GM18505 (cell line): ENCODE data around the gene VPS16.

ENCODE experiments used
- ATAC-seq: cut with Tn5 transposase; IDR thresholded peaks from one replicate; pipeline ENCODE4 v1.9.1; 2021; ENCODE audit not compliant: unreplicated experiment
- POLR2A ChIP-seq: IDR thresholded peaks from 4 replicates; pipeline ENCODE4 v1.6.1; 2011; ENCODE audit warnings: borderline replicate concordance; ENCODE audit not compliant: insufficient read depth, insufficient read length; ENCODE audit errors: extremely low read depth

Gene VPS16

DNA sequence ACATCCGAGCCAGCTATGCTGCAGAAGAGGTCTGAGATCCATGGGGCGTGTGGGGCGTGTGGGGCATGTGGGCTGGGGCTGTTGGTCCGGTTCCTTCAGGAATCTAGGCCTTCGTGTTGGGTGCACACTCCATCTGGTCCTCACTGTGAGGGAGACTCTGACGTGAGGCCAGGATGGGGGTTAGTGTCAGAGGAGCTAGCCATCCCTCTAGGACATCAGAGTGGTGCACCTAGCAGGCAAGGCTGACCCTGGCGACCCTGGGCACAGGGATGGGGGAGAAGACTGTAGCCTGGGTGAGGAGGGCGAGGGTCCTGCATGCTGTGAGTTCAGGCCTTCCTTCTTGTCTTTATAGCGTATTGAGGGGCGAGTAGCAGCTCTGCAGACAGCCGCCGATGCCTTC is 24.1 kb downstream of the VPS16 start:
- ATAC-seq = no peak
- TF ChIP-seq POLR2A = no peak

DNA sequence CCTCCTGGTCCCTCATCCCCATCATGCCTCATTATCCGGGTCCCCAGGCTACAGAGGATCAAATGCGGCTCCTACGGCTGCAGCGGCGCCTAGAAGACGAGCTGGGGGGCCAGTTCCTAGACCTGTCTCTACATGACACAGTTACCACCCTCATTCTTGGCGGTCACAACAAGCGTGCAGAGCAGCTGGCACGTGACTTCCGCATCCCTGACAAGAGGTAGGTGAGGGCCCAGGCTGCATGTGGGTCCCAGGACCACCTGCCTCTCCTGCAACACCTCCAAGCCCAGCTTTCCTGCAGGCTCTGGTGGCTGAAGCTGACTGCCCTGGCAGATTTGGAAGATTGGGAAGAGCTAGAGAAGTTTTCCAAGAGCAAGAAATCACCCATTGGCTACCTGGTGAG is 24.6 kb downstream of the VPS16 start:
- no peak for TF ChIP-seq POLR2A
- ATAC-seq = no peak

DNA sequence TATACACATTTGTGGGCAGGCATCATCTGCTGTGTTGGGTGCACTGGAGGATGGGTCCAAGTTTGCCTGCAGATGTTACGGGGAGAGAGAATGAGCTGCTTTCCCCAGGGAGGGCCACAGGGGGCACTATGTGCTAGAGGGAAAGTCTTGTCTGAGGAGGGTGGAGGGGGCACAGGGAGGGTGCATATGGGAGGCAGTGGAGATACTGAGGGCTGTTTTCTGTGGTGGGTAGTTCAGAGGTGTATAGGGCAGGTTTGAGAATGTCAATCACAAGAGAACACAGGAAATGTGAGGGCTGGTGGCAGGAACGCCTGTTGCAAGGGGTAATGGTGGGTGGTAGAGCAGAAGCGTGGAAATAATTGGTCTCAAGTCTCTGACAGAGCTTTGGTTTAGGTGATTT is 25.1 kb downstream of the VPS16 start:
- no peak for ATAC-seq
- no peak for TF ChIP-seq POLR2A

DNA sequence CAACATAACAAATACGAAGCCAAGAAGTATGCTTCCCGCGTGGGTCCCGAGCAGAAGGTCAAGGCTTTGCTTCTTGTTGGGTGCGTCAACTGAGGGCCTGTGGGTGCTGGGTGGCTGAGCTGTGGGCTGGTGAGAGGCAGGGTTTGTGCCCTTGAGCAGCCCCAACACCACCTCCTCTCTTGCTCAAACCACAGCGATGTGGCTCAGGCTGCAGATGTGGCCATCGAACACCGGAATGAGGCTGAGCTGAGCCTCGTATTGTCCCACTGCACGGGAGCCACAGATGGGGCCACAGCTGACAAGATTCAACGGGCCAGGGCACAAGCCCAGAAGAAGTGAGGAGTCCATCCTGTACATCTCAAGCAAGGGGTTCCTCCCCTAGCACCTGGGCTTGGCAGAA is 25.7 kb downstream of the VPS16 start:
- no peak for TF ChIP-seq POLR2A
- ATAC-seq = no peak

DNA sequence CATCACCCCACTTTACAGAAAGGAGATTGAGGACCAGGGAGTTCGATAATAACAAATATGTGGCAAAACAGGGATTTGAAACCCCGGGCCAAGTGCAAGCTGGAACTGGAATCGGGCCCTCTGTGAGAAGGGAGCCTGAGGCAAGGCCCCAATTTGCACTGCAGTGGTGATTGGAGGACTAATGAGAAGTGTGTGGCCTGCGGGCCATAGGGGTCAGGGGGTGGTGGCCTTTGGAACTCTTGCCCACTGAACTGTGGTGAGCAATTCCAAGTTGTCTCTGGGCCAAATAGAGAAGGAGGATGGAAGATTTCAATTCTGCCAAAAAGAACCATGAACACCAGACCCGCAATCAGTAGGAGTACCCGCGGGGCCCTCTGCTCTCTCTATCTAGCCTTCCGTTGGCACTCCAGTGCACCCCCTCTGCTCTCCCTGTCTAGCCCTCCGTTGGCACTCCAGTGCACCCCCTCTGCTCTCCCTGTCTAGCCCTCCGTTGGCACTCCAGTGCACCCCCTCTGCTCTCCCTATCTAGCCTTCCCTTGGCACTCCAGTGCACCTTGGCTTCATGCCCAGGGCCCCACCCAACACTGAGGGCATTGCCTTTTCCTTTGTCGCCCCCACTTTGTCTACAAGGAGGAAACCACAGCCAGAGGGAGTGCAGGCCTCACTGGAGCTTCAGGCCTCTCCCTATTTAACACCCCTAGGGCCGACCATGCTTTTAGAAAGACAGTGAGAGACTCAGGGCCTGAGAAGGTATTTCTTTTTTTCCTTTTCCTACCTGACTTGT is 26.7 kb downstream of the VPS16 start:
- no peak for TF ChIP-seq POLR2A
- ATAC-seq = no peak

DNA sequence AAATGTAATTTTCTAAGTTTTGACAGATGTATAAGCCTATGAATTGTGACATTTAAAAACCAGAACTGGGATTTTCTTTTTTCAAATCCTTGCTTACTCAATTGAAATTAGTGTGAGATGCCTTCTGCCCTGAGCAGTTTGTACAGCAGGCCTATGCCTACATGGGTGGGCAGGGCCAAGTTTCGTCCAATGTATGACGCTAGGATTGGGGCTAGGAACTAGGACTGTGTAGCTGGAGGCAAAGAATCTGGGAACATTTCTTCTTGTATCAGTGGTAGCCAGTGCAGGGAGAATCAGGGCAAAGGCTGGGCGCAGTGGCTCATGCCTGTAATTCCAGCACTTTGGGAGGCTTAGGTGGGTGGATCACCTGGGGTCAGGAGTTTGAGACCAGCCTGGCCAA is 28.8 kb downstream of the VPS16 start:
- no peak for TF ChIP-seq POLR2A
- ATAC-seq = no peak

DNA sequence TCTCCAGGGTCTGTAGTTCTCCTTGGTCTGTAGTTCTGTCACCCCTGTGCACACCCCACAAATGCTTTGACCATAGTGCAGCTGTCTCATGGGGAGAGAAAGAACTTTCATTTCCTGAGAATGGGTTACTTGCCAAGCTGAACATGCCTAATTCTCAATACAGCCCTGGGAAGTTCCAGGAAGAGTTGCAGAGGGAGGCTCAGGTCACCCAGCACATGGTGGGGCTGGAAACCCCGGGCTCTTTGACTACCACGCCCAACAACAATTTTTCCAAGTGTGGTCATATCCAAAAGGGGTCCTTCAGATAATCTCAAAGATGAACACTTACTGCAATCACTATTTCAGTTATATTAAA is 30.5 kb downstream of the VPS16 start:
- no peak for ATAC-seq
- no peak for TF ChIP-seq POLR2A

DNA sequence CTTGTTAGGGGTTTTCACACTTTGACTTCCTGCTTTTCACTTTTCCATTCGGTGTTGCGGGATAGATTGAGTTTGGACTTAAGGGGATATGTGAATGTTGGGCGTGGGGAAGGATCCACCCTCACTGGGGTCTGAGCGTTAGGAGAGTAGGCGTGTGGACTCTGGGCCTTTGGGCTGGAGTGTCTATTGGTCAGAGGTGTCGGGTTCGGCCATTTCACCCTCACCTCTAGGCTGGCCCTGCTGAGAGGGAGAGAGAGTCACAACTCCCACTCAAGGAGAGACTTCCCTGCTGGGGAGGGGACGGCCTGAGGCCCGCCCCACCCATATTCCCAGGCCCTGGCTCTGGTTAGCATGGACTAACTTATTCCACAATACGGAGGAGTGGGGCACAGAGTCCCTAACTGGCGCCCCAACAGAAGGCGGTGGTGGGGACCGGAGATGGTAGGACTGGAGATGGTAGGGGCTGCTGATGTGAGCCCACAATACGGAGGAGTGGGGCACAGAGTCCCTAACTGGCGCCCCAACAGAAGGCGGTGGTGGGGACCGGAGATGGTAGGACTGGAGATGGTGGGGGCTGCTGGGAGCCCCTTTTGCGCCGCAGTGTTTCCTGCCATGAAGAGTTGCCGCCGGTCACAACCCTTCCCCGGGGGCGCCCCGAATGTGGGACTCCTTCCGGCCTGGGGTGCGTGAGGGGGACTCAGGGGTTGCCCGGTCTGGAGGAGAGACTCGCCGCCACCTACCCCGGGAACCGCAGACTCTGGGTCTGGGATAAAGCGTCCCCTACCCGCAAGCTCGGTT is 31.3 kb downstream of the VPS16 start:
- ATAC-seq = no peak
- TF ChIP-seq POLR2A = no peak

DNA sequence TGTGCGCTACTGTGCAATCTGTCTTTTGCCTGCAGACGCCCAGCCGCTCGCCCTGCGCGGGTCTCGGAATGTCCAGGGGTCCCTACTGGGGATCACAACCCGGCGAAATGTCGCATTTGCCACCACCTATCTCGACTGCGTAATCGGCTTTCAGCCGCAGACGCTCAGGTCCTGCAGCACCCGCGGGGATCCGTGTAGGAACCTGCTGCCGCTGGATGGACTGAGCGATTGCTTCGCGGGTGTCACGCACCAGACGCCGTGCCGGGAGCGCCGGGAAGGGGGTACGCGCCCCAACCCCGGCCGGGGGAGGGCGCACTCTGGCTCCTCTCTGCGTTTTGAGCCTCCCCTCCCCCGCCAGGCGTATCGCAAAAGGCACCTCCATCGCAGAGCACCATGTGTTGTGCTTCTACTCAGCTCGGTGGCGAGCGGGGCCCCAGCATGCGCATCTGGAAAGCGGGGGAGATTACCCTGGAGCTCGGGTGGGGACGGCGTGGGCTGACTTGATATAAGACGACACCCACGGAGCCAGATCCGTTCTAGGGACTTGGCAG is 32.0 kb downstream of the VPS16 start:
- TF ChIP-seq POLR2A = peak; percentile 8
- ATAC-seq = peak; percentile 27

DNA sequence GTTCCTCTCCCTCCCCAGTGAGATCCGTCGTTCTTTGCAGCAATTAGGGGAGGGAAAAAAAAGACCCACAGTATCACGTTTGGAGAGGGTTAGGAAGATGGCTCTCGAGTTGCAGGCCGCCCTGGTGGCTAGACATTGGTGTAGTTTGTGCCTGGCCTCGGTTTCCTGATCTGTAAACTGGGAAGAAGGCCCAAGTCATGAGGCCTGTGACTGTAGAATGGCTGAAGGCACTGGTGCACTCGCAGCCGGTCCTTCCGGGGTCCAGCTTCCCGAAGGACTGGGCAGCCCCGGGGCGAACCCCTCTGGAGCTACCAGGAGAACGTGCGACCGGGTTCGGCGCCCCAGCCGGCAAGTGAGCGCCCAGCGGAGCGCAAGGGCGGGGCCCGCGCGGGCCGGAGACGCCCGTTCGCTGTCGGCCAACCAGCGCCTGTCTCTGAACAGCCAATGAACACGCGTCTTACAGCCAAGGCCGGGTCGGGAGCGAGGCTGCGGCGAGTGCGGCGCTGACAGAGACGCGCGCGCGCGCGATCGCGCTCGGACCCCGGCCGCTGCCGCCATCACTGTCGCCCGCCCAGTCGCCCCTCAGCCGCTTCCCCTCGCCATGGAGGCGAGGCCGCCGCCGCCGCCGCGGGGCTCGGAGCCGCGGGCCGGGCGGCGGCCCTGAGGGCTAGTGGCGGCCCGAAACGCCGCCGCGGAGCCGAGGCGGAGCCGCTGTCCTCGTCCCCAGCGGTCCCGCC is 32.6 kb downstream of the VPS16 start, which contains the start of gene PTPRA:
Gene PTPRA (plus strand): TSS at position 472 of the 737 bp plus-strand sequence. CDS start 90,797 bp downstream, outside the sequence.
- ATAC-seq = peak; percentile 91
- peak; percentile 97 for TF ChIP-seq POLR2A

DNA sequence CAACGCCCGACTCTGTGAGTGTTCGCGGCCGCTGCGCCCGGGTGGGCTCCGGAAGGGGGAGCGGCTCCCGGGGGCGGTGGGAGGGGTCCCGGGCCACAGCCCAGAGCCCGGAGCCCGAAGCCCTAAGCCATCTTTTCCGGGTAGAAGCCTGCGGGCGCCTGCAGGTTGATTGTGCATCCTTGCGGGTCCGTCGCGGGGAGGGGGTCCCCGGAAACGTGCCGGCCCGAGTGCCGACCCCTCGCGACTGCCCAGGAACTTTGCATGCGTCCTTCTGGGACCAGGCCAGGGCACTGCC is 33.1 kb downstream of the VPS16 start:
- no peak for TF ChIP-seq POLR2A
- no peak for ATAC-seq

DNA sequence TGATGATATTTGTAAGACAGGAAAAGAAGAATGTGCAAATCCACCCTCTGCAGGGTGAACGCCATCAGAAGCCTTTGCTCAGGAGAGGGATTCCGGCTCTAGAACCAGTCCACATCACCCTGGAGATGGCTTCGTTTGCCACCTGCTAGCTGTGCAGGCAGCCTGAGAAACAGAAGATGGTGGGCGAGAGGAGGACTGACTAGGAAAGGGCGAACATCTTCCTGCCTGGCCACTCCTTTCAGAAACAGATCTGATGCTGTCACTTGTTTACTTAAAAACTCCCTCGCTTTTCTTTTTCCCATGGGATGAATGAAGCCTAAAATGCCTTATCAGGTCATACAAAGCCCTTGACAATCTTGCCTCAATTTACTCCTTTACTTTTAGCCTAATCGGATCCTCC is 33.9 kb downstream of the VPS16 start:
- no peak for ATAC-seq
- no peak for TF ChIP-seq POLR2A

DNA sequence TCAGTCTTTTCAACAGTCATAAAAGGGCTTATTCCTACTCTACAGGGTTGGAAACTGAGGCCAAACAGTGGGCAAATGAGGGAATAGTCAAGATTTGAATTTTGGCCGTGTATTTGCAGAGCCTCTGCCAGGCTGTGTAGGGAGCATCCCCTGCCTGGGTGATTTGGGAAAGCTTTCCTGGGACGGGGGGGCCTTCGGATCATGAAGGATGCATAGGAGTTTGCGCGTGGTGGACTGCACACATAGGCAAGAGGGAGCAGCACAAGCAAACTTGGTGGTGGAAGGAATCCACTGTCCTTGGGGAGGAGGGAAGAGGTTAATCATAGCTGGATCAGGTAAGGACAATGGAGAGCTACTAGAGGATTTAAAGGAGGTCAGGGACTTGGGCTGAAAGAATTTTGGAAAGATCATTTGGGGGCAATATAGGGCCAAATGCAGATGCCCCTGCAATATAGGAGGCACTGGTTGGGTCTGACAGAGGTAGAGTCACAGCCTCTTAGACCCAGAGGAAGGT is 35.2 kb downstream of the VPS16 start:
- no peak for ATAC-seq
- TF ChIP-seq POLR2A = no peak

DNA sequence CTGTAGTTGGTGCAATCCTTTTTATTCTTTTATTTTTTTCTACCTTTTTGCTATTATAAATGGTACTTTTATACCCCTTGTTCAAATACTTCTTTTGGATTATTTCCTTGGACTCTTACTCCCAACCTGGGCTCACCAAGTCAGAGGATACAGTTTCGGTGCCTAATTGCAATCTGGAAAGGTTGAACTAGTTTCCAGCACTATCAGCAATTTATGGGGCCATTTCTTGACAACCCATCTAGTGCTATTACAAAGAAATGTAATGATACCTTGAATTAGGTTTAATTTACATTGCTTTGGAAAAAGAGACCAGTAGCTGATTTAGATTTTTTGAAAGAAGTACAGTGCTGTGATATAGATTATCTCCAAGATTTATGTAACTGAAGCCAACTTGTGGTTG is 38.0 kb downstream of the VPS16 start:
- no peak for ATAC-seq
- no peak for TF ChIP-seq POLR2A

DNA sequence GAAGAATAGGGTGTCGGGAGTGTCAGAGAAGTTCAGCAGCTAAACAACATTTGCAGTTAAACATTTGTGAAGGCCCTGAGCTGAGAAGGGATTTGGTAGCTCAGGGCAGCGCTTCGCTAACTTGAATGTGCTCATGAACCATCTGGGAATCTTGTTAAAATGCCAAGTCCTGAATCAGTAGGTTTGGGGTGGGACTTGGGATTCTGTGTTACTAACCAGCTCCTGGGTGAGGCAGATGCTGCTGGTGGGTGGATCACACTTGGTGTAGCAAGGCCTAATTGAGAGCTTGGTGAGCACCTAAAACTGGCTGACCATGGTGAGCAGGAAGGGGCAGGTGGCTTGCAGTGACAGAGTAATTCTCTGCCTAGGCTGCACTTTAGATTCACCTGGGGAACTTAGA is 38.6 kb downstream of the VPS16 start:
- no peak for ATAC-seq
- no peak for TF ChIP-seq POLR2A
